BJ (cell line): Measurements from ENCODE around the gene ACSF3. TPM values are rescaled to one million over a fixed set of nuclear protein-coding genes. Genes with fewer than 3 reads are reported as not detected.
A peak's percentile ranks its signal among the peaks of the same experiment; 100 is the strongest.

Source experiments
- CTCF ChIA-PET: fragments of 350-600 bp; formaldehyde crosslinking; extraction: SDS; loops from one replicate; lab custom pipeline; 2021; ENCODE audit warnings: antibody characterized with exemption, inconsistent platforms; lab: Yijun Ruan, JAX
- POLR2A ChIA-PET: fragments of 300-600 bp; sonication (Branson Sonifier 250); formaldehyde crosslinking; extraction: SDS; loops from one replicate; lab custom pipeline; 2021; ENCODE audit warnings: antibody characterized with exemption; lab: Charles Lee
- DNase-seq: peaks from one replicate; pipeline ENCODE4 v3.0.0-alpha.2; 2011; ENCODE audit warnings: low read depth
- H3K27me3 ChIP-seq: 2 replicates; pipeline ENCODE4 v1.6.0; 2011; ENCODE audit warnings: low read length; ENCODE audit not compliant: control insufficient read depth, insufficient read depth
- H3K36me3 ChIP-seq: 2 replicates; pipeline ENCODE4 v1.5.1; 2011; ENCODE audit warnings: low read length; ENCODE audit not compliant: control insufficient read depth, insufficient read depth
- H3K4me3 ChIP-seq: 2 replicates; pipeline ENCODE4 v1.5.1; 2011; ENCODE audit warnings: low read depth, mild to moderate bottlenecking, control low read depth, low read length
- polyA plus RNA-seq: library from polyadenylated mRNA; depleted of rRNA; stranded (reverse); fragments of >200 nt; gene quantifications from 2 replicates; pipeline ENCODE4 v1.2.3, GENCODE V29; 2011
- TF ChIP-seq, protein P1 (sequence below): IDR thresholded peaks from 2 replicates; pipeline ENCODE4 v1.5.1; 2011; ENCODE audit warnings: low read depth, mild to moderate bottlenecking, control low read depth, inconsistent platforms, low read length, moderate library complexity; ENCODE audit not compliant: insufficient read depth

Gene ACSF3
- polyA plus RNA-seq, 1 experiment, result 12.5 TPM

DNA sequence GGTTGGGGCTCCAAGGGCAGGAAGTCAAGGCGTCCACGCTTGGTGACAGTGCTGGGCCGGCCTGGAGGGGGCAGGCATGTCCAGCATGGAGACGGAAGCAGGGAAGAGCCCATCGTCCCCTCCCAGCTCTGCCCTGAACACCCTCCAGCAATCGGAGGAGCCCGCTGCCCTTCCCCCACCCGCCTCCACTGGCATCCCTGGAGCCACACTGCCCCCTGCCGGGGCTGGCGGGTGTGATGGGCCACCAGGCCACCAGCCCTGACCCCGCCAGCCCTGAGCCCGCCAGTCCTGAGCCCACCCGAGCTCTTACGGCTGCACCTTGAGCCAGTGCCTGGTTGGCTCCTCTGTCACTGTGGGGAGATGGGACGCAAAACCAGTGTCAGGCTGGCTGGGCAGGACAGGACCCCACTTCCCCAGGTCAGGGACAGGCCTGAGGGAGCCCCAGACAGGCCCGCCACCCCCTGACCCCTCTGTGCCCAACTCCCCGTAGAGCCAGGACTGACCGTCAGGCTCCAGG is 73.8 kb downstream of the ACSF3 start:
- ChIA-PET CTCF (interaction anchor here (0.7 to 2.4 kb wide), 24 partner anchors 8 to 606 kb away, joined by 3 to 9 read pairs (median 3); partner anchors contain the start of genes CDT1 and ZNF778), POLR2A (no interaction called here)
- no peak for DNase-seq
- Histone ChIP-seq H3K4me3 (no peak overlapping the region), H3K36me3 (no peaks in the 10 kb centered on the region; the same call in 1 of the 2 replicates), H3K27me3 (0 out of 2 replicates have a peak, but pooled peaks cover 2% of the 10 kb centered on the region)
- TF ChIP-seq, protein P1, sequence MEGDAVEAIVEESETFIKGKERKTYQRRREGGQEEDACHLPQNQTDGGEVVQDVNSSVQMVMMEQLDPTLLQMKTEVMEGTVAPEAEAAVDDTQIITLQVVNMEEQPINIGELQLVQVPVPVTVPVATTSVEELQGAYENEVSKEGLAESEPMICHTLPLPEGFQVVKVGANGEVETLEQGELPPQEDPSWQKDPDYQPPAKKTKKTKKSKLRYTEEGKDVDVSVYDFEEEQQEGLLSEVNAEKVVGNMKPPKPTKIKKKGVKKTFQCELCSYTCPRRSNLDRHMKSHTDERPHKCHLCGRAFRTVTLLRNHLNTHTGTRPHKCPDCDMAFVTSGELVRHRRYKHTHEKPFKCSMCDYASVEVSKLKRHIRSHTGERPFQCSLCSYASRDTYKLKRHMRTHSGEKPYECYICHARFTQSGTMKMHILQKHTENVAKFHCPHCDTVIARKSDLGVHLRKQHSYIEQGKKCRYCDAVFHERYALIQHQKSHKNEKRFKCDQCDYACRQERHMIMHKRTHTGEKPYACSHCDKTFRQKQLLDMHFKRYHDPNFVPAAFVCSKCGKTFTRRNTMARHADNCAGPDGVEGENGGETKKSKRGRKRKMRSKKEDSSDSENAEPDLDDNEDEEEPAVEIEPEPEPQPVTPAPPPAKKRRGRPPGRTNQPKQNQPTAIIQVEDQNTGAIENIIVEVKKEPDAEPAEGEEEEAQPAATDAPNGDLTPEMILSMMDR, result peak; percentile 90

DNA sequence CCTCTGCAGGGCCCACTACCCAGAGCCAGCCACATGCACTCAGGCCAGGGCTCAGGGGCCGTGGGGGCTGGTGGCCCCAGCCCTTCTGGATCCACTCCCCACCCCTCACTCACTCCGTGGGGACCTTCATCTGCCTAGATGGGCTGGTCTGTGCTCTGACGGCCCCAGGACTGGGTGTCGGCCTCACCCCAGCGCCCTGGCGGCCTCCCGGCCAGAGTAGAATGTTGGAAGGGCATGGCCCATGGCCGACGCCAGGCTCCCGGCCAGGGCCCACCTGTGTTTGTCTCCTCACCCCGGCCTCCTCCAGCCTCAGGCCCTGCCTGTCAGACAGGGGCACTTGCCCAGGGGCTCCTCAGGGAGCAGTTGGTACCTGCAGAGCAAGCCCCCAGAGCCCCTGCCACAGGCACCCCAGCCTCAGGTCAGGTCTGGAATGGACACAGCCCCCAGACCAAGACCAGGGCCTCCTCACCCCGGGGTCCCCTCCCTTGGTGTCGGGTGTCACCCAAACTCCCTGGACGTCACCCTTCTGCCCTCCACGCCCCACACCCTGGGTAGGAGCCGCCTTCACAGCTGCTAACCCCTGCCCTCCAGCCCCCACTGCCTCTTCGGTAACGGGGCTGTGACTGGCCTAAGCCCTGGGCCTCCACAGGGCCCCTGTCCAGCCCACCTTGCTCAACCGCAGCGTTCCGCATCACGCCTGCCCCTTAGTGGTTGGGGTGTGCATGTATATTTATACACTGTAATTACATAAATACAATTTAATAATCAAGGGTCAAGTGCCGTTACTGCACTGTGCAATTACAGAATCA is 74.9 kb downstream of the ACSF3 start:
- Histone ChIP-seq H3K4me3 (no peak overlapping the region), H3K36me3 (no peaks in the 10 kb centered on the region; the same call in 1 of the 2 replicates), H3K27me3 (peaks cover 4% of the 10 kb centered on the region; the same call in 1 of the 2 replicates)
- DNase-seq, result no peak
- ChIA-PET POLR2A (no interaction called here), CTCF (interaction anchor here (0.7 to 2.4 kb wide), 8 partner anchors 13 to 607 kb away, joined by 3 to 9 read pairs (median 5); no protein-coding TSS in a partner anchor)
- TF ChIP-seq, protein P1, result no peak

DNA sequence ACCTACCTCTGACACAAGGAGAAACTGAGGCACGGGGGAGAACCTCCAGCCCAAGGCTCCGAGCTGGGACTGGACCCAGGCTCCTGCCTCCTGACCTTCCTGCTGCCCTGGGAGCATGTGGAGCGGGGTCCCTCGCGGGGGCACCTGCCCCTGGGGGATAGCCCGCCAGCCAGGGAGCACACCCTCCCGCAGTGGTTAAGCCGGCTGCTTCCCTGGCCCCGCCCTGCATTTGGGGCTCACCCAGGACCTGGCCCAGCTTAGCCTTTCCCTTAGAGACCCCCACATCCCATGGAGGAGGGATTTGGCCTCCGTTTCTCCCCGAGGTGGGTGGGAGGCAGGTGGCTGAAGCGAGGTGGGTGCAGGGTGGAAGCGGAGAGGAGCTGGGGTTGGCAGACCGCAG is 76.1 kb downstream of the ACSF3 start:
- POLR2A ChIA-PET, result no interaction called here
- Histone ChIP-seq H3K27me3 (peaks cover 6% of the 10 kb centered on the region), H3K36me3 (no peaks in the 10 kb centered on the region; the same call in 1 of the 2 replicates), H3K4me3 (no peak overlapping the region)
- no peak for DNase-seq
- CTCF ChIA-PET, result interaction anchor here (0.7 kb wide), 1 partner anchor 14 kb away, joined by 3 read pairs; no protein-coding TSS in a partner anchor
- TF ChIP-seq, protein P1, result no peak

DNA sequence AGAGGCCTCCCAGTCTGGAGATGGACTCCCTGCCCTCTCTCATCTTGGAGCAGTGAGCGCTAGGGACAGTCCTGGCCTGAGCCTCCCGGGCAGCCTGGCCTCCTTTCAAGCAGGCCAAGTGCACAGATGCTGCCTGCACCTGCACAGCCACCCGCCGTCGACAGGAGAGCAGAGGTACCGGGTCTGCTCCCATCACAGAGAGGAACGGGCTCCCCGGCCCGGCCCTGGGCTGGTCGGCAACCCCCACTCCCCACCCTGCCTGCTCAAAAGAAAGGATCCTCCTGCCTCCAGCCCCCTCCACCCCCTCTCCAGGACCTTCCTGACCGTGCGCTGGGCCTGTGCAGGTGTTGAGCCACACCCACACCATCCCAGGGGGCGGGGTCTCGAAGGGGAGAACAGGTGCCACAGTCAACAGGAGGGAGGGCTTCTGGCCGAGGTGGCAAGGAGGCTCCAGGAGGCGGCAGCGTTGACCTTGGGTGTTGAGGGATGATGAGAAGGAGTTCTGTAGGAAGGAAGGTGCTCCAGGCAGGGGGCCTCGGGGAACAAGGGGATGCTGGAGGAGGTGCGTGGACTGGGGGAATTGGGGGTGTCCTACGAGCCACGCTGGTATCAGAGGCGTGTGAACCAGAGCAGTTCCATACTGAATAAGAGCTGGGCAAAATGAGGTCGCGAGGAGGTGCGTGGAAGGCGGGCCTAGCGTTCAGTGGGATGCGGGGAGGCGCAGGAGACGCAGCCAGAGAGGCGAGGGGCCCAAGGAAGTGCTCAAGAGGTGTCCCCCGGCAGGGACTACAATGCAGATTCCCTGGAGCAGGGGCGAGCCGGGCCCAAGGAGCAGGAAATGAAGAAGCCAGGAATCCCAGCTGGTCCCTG is 76.9 kb downstream of the ACSF3 start:
- TF ChIP-seq, protein P1, result no peak
- Histone ChIP-seq H3K36me3 (no peaks in the 10 kb centered on the region; the same call in 1 of the 2 replicates), H3K4me3 (peak overlapping the region; percentile 29), H3K27me3 (peaks cover 6% of the 10 kb centered on the region)
- ChIA-PET CTCF (interaction anchor here (0.7 to 0.9 kb wide), 3 partner anchors 15 to 433 kb away, joined by 3 read pairs; no protein-coding TSS in a partner anchor), POLR2A (no interaction called here)
- no peak for DNase-seq
